Inflammatory macrophage treated with lipopolysaccharide for 1 hour (primary cell): ENCODE measurements around the gene TENT5C.

Experiments used
- DNase-seq, 2 donors: peaks; one replicate each; pipeline ENCODE4 v3.0.0-alpha.2; 2020 to 2022

Gene TENT5C

DNA sequence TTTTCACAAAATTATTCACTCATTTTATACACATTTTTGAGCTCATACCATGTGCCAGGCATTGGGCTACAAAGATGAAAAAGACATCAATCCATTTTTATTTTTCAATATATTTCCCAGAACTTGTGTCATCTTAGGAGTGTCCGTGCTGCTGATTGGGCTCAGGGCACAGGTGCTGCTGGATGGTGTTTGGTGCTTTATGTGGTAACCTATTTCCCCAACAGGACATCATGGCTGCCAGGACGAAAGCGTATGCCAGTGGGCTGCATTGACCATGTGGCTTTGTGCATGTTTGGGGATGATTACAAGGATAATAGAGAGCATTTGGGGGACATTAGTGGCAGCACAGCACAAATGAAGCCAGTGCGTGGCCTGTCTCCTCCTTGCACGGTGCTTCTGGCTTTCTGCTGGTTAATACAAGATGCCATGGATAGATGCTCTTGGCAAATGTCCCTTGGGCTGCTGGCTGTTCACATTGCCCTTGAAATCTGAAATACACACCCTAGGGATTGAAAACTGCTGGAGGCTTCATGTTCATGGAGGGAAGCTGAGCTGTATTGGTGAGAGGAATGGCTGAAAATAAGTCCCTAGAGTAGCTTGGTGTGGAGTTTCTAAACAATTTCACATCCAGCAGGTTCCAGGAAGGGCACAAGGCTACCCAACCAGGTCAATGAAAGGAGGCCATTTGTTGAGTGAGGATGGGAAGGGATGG is 52.3 kb downstream of the TENT5C start:
- no peak for DNase-seq

DNA sequence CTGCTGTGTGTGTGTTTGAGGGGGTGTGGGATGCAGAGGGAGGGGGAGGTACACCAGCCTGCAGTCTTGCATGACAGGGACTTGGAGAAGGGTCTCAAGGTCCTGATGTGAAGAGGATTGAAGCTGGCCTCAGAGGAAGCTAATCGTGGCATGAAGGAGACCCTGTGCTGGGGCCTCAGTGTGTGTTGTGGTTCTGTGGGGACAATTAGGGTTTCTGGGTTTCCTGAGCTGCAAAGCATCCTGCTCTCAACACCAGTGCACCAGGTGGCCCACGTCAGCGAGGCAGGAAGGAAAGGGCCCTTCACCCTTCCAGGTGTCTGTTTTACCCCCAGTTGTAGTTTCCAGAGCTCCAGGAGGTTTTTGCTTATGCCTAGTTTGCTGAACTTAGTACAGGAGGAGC is 52.8 kb downstream of the TENT5C start:
- DNase-seq = no peak

DNA sequence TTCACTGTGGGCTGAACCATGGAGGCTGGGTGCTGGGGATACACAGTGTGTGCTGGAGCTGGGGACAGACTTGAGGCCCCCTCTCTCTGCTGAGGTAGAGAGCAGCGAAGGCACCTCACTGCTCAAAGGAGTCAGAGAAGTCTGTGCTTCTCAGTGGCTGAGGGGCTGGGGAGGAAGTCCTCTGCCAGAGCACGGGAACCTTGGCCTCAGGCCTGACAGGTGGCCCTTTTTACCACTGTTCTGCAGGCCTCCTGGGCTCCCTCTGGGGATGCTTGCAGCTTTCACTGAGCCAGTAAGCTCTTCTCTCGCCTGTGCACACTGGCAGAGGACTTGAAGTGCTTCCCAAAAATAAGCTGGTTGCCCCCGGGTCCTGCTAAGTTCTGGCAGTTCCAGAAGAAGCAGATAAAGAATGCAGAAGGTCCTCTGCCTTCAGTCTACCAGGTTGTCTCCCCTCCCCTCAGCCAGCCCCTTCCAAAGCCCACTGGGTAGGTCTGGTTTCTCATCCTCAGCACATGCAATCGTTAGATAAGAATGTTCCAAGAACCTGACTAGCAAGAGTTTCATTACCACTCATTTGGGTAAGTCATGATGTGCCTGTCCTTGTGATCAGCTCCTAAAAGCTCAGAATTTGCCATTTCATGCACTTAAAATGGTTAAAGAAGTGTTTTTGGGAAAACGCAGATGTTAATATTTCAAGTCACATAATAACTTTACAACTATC is 53.9 kb downstream of the TENT5C start:
- DNase-seq = no peak

DNA sequence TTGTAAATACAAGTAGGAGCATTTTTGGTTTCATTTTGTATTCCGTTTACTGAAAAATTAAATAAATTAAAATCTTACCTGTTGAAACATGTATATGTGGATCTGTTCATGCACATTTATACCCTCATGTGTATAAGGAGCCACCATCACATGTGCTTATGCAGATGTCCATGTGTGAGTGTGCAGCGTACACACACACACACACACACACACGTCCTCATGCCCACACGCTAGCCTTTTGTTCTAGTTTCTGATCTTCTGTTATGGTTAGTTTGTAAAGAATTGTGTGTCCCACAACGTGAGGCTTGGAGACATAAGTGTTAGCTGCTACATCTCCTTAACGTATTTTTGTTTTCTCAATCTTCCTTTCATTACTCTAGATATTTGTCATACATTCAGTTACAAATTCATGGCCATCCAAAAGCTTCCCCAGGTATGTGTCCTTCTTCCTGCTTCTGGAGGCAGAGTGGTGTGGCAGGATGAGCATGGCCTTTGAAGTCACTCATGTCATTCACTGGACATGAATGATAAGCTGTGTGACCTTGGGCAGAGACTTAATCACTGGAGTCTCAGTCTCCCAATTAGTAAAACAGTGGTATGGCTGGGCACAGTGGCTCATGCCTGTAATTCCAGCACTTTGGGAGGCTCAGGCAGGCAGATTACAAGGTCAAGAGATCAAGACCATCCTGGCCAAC is 54.6 kb downstream of the TENT5C start:
- DNase-seq = no peak

DNA sequence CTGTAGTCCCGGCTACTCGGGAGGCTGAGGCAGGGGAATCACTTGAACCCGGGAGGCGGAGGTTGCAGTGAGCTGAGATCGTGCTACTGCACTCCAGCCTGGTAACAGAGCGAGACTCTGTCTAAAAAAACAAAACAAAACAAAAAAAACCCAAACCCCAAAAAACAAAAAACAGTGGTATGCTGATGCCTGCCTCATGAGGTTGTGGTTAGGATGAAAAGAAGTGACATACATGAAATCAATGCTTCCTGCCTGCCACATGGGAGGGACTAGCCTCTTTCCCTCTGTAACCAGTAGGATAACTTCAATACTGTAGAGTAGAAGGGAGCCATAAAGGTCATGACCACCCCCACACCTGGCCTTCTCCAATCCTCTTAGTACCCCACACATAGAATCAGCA is 55.2 kb downstream of the TENT5C start:
- DNase-seq = no peak

DNA sequence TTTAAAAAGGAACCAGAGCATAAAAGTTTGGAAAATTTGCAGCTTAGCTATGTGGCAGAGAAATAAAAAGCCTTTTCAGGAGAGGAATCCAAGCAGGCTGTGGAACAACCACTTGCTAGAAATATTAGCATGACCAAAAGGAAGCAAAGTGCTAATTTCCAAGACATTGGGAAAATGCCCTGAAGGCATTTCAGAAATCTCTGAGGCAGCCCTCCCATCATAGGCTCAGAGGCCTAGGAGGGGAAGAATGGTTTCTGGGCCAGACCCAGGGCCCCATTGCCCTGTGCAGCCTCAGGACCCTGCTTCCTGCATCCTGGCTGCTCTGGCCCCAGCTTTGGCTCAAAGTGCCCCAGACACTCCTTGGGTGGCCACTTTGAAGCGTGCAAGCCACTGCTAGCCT is 56.8 kb downstream of the TENT5C start:
- DNase-seq = no peak

DNA sequence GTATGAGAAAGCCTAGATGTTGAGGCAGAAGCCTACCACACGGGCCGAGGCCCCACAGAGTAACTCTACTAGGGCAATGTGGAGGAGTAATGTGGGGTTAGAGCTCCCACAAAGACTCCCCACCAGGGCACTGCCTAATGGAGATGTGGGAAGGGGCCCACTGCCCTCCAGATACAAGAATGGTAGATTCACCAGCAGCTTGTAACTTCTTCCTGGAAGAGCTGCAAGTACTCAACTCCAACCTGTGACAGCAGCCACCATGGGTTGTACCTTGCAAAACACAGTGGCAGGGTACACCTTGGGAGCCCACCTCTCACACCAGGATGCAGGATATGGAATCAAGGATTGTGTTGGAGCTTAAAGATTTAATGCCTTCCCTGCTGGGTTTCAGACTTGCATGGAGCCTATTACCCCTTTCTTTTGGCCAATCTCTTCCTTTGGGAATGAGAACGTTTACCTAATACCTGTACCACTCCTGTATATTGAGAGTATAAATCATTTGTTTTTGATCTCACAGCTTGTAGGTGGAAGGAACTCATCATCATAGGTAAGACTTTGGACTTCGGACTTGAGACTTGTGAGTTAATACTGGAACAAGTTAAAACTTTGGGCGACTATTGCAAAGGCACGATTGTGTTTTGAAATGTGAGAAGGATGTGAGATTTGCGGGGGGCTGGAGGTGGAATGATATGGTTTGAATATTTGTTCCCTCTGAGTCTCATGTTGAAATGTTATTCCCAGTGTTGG is 57.5 kb downstream of the TENT5C start:
- DNase-seq = no peak

DNA sequence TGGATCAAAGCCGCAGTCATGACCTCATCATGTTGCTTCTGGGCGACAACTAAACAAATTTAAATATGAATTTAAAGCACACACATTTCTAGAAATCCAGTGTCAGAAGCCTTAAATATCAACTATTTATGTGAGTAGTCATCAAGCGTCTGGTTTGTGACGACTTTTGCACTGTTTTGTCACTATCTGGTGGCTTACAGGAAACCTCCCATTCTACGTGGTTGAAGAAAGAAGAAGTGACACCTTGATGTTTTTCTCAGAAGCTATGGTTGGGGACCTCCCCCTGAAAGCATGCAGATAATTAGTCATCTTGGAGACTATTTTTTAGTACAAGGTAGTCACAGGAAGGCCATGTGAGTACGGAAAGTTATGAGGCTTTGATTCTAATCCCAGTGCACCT is 58.5 kb downstream of the TENT5C start:
- DNase-seq = no peak

DNA sequence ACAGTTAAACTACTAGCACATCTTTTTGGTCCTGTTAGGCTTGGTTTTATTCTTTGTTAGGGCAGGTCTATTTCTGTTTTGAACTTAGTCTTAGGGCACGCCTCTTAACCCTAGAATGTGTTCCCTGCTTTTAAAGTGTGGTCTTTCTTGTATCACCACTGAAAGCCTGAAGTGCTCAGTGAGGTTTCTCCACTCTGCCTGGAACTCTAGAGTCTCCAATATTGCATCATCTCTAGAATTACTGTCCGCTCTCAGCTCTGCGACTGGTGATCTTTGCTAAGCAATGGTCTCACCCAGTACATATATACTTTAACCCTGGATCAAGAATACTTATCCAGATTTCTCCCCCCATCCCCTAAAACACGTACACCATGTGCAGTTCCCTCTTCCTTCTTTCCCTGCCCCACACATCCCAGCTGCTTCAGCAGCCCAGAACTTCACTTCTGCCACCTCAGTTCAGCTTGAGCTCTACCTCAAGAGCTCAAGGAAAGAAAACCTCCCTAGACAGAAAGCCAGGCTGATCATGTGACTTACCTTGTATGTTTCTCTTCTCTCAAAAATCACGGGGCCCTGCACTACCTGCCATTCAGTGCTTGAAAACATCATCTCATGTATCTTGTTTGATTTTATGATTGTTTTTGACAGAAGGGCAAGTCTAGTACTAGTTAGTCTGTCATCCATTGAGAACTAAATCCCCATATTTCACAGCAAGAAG is 59.9 kb downstream of the TENT5C start:
- no peak for DNase-seq

DNA sequence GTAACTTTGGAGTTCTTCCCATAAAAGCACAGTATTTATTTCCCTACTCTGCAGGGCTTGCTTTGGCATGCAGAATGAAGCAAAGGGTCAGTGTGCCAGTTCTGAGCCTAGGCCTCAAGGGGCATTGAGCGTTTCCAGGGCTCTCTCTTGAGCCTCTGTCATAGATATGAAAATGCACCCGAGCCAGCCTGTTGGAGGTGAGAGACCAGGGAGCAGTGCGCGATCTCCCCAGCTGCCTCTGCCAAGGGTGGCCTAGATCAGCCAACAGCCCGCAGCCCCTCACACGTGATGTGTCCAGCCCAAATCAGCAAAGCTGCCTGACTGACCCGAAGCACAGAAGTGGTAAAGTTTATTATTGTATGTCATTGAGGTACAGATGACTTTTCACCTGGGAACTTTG is 63.7 kb downstream of the TENT5C start:
- DNase-seq = no peak

DNA sequence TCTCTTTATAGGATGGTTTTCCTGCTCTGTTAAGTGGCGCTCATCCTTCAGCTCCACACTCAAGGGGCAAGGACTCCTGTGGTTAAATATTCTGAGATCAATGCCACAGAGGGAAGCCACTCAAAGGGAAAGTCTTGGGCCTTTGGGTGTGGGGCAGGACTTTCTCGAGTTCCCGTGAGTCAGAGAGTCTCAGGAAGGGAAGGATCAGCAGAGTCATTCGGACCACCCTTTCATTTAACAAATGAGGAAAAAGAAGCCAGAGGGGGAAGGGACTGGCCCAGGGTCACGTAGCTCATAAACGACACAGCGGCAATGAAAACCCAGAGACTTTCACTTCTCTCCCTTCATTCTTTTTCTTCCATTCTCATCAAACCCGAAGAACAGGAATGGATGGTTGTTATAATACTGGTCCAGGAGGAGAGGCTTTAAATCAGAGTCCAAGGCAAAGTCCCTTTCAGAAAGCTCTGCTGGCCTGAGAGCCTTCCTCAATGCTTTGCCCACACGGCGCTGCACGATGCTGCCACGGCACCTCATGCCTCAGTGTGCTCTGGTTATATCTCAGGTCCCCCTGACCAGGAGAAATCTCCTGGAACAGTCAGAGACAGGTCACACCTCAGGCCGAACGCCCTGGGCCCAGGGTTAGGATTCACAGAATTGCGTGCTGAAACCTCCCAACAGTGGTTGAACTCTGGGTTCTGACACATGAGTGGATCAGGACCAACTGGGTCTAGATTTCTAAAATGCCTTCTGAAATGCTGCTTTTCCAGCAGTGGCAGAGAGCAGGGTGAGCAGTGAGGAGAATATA is 65.3 kb downstream of the TENT5C start:
- peak in 1 of 2 donors; percentile 2 for DNase-seq

DNA sequence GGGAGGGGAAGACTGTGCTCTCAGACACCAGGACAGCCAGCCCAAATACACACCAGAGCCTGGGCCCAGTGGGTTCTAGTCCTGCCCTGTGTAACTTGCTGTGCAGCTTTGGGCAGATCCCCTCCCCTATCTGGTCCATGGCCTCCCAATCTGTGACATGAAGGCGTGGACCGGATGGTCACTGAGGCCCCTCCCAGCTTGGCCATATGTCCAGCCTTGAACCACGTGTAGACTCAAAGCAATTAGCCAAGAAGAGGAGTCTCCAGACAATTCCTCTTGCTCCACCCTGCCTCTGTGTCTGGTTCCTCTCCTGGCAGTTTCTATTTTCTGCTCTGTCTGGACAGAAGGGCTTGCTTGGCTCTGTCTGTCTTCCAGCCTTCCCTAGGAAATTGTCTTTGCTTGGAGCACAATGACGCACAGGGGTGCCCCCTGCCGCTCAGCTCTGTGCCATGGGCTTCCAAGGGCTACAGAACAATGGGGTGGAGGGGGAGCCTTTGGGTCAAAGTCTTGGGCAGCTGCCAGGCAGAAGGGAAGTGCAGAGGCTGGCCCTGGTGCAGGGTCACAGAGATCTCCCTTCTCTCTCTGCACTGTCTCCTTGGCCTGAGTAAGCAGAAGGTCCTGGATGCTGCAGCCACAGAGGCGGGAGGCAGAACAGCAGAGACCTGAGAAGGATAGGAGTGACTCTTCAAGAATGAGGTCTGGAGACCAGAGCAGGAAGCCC is 66.1 kb downstream of the TENT5C start:
- DNase-seq = peak; percentile 13 to 42

DNA sequence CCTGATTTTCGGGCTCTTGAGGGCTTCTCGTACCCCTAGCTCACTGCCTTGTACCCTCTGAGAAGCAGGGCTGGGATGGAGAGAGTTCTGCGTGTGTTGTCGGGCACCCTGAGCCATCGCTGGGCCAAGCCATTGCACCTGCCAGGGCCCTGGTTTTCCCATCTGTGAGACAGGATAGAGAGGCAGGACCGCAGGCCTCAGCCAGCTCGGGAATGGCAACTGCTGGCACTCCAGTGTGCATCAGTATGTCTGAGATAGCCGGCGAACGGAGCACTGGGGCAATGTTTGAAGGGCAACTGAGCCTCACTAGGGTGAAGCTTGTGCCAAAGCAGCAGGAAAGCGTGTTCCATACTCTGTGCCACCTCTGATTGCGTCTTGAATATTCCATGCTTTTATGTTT is 66.9 kb downstream of the TENT5C start:
- no peak for DNase-seq

DNA sequence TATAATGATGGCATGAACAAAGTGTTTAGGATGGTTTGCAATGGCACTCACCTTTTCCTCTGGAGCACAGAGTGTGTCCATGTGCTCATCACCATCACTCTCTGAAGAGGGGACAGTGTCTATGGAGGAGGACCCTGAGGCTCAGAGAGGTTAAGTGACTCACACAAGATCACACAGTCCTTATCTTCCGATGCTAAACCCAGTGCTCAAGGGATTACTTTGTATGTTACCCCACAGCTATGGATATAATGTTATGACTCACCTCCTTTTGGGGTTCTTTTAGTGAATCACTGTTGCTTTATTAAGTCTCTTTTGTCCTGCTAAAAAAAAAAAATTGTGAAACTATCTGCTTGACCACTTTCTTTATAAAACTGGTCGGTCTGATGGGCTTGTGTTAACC is 67.6 kb downstream of the TENT5C start:
- no peak for DNase-seq

DNA sequence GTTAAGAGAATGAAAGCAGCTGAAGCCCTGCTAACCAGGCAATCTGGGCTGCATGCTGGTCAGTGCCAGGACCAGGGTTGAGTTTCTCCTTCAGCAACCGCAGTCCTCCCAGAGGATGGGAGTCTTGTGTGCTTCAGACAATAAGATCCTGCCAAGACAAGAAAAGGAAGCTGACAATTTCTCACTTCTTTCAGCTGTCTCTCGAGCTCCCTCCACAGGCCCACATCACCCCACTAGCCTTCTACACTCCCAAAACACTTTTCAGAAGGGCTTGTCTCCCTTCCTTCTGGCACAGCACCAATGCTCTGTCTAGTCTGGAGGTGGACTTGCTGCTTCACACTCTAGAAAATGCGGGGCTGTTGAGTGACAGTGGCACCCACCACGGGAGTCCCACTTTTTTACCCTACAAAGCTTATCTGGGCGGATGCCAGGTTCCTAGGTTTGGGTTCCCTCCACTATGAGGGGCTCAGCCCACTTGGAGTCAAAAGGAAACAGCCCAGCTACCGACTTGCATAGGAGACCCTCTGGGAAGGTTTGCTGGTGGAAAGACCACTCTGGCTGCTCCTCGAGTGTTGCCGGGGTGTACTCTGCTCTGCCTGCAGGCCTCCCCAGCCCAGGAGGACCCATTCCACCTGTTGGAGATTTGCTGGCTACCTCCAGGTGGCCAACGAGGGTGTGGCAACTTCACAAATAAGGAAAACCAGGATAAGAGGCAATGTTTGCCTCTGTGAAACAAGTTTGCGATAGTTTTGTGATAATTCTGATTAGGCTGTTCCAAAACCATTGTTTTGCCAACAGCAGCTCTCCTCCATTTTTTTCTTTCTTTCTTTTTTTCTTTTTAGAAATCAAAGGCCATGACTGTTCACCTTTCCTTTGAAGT is 68.9 kb downstream of the TENT5C start:
- peak in 1 of 2 donors; percentile 26 for DNase-seq

DNA sequence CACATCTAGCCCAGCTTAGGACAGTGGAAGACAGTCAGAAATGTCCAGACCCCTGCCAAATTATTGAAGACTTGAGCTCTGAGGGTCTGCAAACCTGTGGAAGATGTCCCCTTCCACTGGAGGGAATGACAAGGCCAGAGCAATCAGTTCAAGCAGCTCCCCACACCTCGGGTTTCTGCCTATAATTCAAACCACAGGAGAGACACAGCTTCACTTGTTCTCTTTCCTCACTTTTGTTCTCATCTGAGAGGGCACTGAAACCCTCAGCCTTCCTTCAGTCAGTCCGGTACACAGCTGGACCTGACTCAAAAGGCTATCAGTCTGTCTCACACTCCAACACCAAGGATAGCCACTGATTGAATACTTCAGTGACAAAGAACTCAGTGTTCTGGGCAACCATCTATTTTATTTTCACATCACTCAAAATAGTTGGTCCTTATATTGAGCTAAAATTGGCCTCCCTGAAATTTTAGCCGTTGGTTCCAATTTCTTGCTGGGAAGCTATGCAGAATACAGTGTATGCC is 70.1 kb downstream of the TENT5C start:
- no peak for DNase-seq

DNA sequence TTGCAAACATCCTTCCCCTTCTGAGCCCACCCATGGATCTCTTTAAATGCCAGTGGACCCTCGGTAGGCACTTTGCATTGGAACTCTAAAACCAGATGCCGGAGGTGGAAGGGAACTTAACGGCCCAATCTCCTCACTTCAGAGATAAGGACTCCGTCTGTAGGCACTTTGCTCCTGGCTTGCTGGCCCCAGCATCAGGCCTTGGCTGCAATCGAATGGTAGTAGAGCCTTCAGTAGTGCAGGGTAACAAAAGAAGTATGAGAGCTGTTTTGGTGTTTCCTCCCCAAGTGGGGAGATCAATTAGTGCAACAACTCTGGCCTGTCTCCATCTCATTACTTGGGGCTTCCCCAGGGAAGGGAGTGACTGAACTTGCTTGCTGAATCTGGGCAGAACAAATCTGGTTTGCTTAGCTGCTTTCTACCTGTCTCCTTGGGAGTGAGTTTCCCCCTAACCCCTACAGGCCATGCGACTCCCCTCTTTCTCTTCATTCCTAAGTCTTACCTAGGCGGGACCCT is 70.8 kb downstream of the TENT5C start:
- DNase-seq = no peak
